Caki2 (cell line): ENCODE results near the gene BDH2. TPM values are rescaled to one million over a fixed set of nuclear protein-coding genes. Genes with fewer than 3 reads are reported as not detected.
A peak's percentile ranks its signal among the peaks of the same experiment; 100 is the strongest.

Source experiments
- DNase-seq: peaks from one replicate; pipeline ENCODE4 v3.0.0-alpha.2; 2015; ENCODE audit warnings: low read depth
- in situ Hi-C: cut with HindIII; loops from 2 replicates; pipeline ENCODE4 v1.10.0; 2016; ENCODE audit warnings: low sequenced_read_pairs, low pct_unique_long_range_greater_than_20kb, mixed read lengths
- total RNA-seq: library from RNA; depleted of rRNA; stranded (reverse); fragments of >200 nt; shearing (Covaris generic); gene quantifications from 2 replicates; pipeline ENCODE4 v1.2.3, GENCODE V29; 2014; ENCODE audit warnings: low replicate concordance; rRNA removed

BDH2 gene
- total RNA-seq, 1 experiment from 2014 or later = 54.2 TPM

GRCh38 chr4:103046416-103047290 is 53.0 kb downstream of the BDH2 start:
- in situ Hi-C loops = no loop called here
- DNase-seq = peak; percentile 18

- in situ Hi-C loops = no loop called here
- no peak for DNase-seq
Measured at GRCh38 chr4:103044183-103044582, 55.5 kb downstream of the BDH2 start.

- in situ Hi-C loops = no loop called here
Measured at GRCh38 chr4:103036169-103036568, 63.5 kb downstream of the BDH2 start.

GRCh38 chr4:103032574-103032973 is 67.1 kb downstream of the BDH2 start:
- in situ Hi-C loops = no loop called here
- DNase-seq = peak; percentile 18

More at GRCh38 chr4:103036169-103036568, 63.5 kb downstream of the BDH2 start:
- DNase-seq = no peak

GRCh38 chr4:103030791-103031190 is 68.8 kb downstream of the BDH2 start:
- DNase-seq = no peak
- in situ Hi-C loops = no loop called here

- DNase-seq = no peak
- in situ Hi-C loops = no loop called here
Measured at GRCh38 chr4:103029300-103029699, 70.3 kb downstream of the BDH2 start.

Other genes starting within 250 kb of the BDH2 start
- gene CISD2, start 230.8 kb downstream of the BDH2 start, total RNA-seq = 57.6 and 67.3 TPM in 2 replicates
- not detected in 2 replicates for gene SLC9B1, start 80.1 kb downstream of the BDH2 start, total RNA-seq
- 0.52 TPM in 1 of 2 replicates, not detected in the other for gene SLC9B2, start 23.1 kb downstream of the BDH2 start, total RNA-seq
- 4.3 and 19.4 TPM in 2 replicates for gene CENPE, start 98.5 kb upstream of the BDH2 start, total RNA-seq